ENCODE data around the gene LRG1.

Gene LRG1

DNA sequence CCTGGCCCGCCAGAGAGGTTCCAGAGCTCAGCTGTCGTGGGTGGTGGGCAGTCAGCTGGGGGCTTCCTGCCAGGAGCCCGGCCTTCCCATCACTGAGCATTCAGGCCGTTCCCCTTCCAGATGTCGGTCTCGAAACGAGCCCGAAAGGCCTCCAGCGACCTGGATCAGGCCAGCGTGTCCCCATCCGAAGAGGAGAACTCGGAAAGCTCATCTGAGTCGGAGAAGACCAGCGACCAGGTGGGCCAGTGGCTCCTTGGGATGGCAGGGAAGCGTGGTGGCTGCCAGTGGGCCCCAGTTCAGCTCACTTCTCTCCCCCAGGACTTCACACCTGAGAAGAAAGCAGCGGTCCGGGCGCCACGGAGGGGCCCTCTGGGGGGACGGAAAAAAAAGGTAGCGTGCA lies 48.4 kb downstream of the LRG1 start:
- DNase-seq = no peak

DNA sequence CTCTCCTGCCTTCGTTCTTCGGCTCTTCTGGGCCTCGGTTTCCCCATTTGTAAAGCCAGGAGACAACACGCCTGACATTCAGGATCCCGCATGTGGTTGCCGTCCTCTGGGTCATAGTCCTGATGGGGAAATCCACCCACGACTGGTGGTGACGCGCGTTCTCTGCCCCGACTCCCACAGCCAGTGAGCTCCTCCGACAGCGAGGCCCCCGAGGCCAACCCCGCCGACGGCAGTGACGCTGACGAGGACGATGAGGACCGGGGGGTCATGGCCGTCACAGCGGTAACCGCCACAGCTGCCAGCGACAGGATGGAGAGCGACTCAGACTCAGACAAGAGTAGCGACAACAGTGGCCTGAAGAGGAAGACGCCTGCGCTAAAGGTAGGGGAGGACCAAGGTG lies 51.3 kb downstream of the LRG1 start:
- DNase-seq = no peak

DNA sequence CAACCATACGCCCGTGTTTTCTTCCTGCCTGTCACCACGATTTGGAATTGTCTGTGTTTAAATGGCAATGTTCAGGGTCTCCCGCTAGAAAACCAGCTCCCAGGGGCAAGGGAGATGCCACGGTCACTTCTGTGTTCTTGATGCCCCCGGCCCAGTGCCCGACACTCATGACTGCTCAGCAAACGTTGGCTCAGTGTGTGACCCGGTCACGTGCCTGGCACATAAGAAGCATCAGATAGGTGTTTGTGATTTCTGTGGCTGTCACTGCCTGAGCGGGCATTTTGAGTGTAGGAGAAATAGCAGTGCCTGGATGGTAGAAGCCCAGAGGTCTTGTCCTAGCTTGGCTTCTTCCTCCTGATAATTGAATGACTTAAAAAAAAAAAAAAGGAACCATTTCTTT lies 52.3 kb downstream of the LRG1 start:
- no peak for DNase-seq

All from HCEC 1CT (cell line).